Colonic mucosa (tissue), 4 donors: ENCODE measurements around the gene MACROD2. TPM values are rescaled to one million over a fixed set of nuclear protein-coding genes. Genes with fewer than 3 reads are reported as not detected.

Source experiments
- DNase-seq: peaks from one replicate; pipeline ENCODE4 v3.0.0-alpha.2; 2020
- H3K27ac ChIP-seq: fragments of 200-600 bp; one replicate; pipeline ENCODE4 v1.8.0; 2021
- H3K27me3 ChIP-seq: fragments of 200-600 bp; one replicate; pipeline ENCODE4 v1.8.0; 2021
- H3K36me3 ChIP-seq: fragments of 200-600 bp; one replicate; pipeline ENCODE4 v1.8.0; 2021
- H3K4me1 ChIP-seq: fragments of 200-600 bp; one replicate; pipeline ENCODE4 v1.8.0; 2021; ENCODE audit warnings: mild to moderate bottlenecking
- H3K4me3 ChIP-seq: fragments of 200-600 bp; one replicate; pipeline ENCODE4 v1.8.0; 2021
- H3K9ac ChIP-seq, 2 donors: one replicate each; pipeline ENCODE4 v1.7.0; 2013; ENCODE audit warnings: control low read depth in 2 of 2, low read depth in 2 of 2, low read length in 2 of 2
- H3K9me3 ChIP-seq: fragments of 200-600 bp; one replicate; pipeline ENCODE4 v1.8.0; 2021
- CTCF ChIP-seq: fragments of 200-600 bp; IDR thresholded peaks from one replicate; pipeline ENCODE4 v1.8.0; 2022; ENCODE audit warnings: antibody characterized with exemption, mild to moderate bottlenecking
- intact Hi-C: fragments of 100-400 bp; cut with DNase I; formaldehyde crosslinking; loops from one replicate; pipeline ENCODE4 v1.14.1; 2022
- total RNA-seq, 2 donors: library from RNA; stranded (reverse); fragmentation: NEBNext Ultra II Directional in 1 of 2; extraction: Animal tissue kit (Norgen Biotek cat#: 25700) in 1 of 2; gene quantifications; one replicate each; pipeline ENCODE4 v1.2.1, GENCODE V29; 2021
- donor health status: healthy.
- donor health status: DM: no; HTN: no; CAD: no.
- donor health status: DM: no; HTN: no; CAD: no.

The MACROD2 gene
- total RNA-seq, 2 donors from 2014 or later, result 3.2 to 3.3 TPM

DNA sequence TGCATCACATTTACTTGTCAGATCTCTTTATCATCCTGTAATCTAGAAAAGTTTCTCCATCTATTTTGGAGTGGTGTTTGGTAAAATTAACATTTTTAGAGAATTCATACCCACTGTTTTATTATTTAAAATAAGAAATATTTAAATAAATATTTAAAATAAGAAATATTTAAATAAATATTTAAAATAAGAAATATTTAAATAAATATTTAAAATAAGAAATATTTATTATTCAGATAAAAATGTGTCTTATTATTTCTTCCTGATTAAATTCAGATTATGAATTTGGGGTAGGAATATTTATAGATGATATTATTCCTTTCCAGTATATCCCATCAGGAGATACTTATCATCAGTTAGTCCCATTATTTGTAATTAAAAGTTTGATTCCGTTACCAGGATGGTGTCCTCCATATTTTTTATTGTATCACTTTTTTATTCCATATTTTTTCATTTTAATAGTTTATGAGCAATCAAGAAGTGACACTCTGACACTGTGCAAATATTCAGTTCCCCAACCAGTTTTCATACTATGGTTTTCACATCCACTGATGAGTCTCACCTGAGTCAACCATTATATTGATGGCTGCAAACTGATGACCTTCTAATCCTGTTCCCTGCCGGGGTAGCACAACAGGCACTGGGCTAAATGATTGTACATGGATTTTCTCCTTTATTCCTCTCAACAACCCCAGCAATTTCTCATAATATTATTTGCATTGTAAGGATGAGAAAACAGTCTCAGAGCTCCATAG is 1555.0 kb downstream of the MACROD2 start:
- H3K27me3 ChIP-seq, result no peaks in the 10 kb centered on the region
- no peak for TF ChIP-seq CTCF
- H3K36me3 ChIP-seq, result no peaks in the 10 kb centered on the region
- H3K27ac ChIP-seq, result no peak overlapping the region
- intact Hi-C loops, result no loop called here
- no peak overlapping the region for H3K9ac ChIP-seq
- no peaks in the 10 kb centered on the region for H3K9me3 ChIP-seq
- no peak overlapping the region for H3K4me3 ChIP-seq
- no peaks in the 10 kb centered on the region for H3K4me1 ChIP-seq
- no peak for DNase-seq

DNA sequence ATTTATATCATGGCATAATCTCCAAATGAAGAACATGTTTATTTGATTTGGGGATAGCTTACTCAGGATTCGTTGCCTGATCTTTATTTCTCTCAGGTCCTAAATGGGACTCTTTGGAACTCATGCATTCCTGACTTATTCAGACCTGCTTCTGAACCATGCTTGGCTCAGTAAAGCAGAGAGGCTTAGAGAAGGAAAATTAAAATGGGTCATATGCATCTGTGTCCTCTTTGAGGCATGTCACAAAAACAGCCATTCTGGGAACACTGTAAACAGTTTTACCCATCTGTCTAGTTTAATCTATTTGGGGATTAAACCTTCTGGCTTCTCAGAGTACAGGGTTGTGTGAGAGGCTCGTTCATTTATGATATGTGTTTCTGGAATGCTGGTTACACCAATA is 1560.6 kb downstream of the MACROD2 start:
- intact Hi-C loops, result no loop called here
- Histone ChIP-seq H3K27me3 (no peaks in the 10 kb centered on the region), H3K4me3 (no peak overlapping the region)

DNA sequence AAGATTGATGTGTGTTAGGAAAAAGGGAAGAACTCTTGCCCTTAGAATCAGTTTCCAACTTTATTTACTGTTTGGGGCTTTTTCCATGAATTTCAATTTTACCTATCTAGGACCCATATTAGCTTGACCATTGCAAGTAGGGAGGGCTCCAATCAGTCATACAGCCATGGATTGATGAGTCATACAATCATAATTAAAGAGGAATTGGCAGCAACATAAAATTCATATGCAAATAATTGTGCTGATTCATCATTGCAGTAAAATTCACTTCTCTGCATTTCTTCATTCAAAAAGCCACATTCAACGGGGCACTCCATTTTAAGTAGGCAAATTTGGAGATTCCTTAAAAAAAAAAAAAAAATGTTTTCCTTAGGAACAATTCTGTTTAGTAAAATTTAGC is 1561.6 kb downstream of the MACROD2 start:
- Histone ChIP-seq H3K27ac (no peak overlapping the region), H3K4me3 (no peak overlapping the region), H3K9ac (no peak overlapping the region), H3K9me3 (no peaks in the 10 kb centered on the region), H3K27me3 (no peaks in the 10 kb centered on the region), H3K36me3 (no peaks in the 10 kb centered on the region), H3K4me1 (no peaks in the 10 kb centered on the region)
- no peak for DNase-seq
- no peak for TF ChIP-seq CTCF
- intact Hi-C loops, result no loop called here

More for the DNA sequence above, 1560.6 kb downstream of the MACROD2 start:
- H3K9ac ChIP-seq, result no peak overlapping the region
- H3K9me3 ChIP-seq, result no peaks in the 10 kb centered on the region
- no peak overlapping the region for H3K27ac ChIP-seq
- TF ChIP-seq CTCF, result no peak
- DNase-seq, result no peak
- no peaks in the 10 kb centered on the region for H3K4me1 ChIP-seq
- H3K36me3 ChIP-seq, result no peaks in the 10 kb centered on the region

DNA sequence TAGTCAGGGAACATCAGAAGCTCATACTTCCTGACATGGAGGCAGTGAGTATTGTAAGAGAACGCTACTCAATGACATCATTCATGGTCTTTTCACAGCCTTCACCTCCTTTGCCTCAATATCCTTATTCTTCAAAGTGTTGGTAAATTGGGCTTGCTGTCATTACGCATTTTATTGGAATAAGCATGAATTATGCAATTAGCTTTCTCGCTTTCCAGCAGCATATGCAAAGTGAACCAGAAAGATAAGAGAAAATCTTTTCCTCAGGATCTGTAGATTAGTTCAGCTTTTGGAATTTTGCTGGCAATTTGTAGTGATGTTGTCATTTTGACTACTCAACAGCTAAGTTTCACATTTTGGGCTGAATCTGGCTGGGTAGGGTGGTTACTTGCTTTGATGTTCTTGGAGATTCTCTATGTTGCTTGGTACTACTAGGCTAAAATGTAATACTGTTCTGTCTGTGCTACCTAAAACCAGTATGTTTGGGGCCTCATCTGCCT is 1565.8 kb downstream of the MACROD2 start:
- Histone ChIP-seq H3K9me3 (no peaks in the 10 kb centered on the region), H3K4me1 (no peaks in the 10 kb centered on the region), H3K4me3 (no peak overlapping the region), H3K27me3 (no peaks in the 10 kb centered on the region), H3K36me3 (no peaks in the 10 kb centered on the region), H3K9ac (no peak overlapping the region), H3K27ac (no peak overlapping the region)
- TF ChIP-seq CTCF, result no peak
- intact Hi-C loops, result no loop called here
- DNase-seq, result no peak

DNA sequence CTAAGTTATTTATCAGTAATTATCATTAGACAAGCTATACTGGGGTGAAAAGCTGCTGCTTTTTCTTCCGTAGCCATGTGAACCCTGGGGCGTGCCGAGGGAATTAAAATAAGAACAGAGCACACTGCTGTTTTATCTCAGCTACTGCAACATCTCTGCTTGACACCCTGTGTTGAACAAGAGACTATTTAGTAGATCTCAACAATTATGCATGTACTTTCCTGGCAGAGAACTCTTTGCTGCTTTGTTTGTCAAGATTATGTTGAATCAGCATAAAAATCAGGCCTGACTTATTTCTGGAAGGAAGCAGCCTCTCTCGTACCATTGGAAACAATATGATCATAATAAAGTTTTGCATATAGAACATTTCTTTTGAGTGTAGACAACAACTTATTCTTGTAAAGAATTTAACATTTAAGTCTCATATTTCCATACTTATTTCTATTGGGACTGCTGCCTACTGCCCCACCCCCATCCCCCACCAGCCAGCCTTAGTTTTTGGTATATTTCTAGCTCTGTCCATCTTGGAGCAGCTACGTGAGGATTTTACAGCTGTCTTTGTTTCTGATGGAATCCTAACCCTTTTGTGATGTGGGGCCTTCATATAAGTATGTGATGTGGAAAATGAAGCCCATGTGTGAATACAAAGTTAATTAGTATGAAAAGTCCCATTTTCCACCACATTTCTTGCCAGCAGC is 1566.5 kb downstream of the MACROD2 start:
- Histone ChIP-seq H3K4me3 (no peak overlapping the region), H3K4me1 (no peaks in the 10 kb centered on the region), H3K9me3 (no peaks in the 10 kb centered on the region), H3K27me3 (no peaks in the 10 kb centered on the region), H3K36me3 (no peaks in the 10 kb centered on the region), H3K27ac (no peak overlapping the region), H3K9ac (no peak overlapping the region)
- TF ChIP-seq CTCF, result no peak
- DNase-seq, result no peak
- intact Hi-C loops, result no loop called here
